PC-3 (cell line): ENCODE data around the gene CYTH1.

Experiments
- CTCF ChIP-seq: fragments of 300-600 bp; sonication (generic); conservative IDR thresholded peaks from 2 replicates; pipeline ENCODE4 v1.5.1; 2017; ENCODE audit warnings: antibody characterized with exemption, low read depth, mild to moderate bottlenecking, low read length
- EZH2 ChIP-seq: fragments of 300-600 bp; sonication (generic); IDR thresholded peaks from one replicate; pipeline ENCODE4 v1.6.1; 2017; ENCODE audit warnings: antibody characterized with exemption, mild to moderate bottlenecking, low read length; ENCODE audit not compliant: unreplicated experiment
- EZH2phosphoT487 ChIP-seq: fragments of 300-600 bp; sonication (generic); IDR thresholded peaks from 2 replicates; pipeline ENCODE4 v1.6.1; 2018; ENCODE audit warnings: mild to moderate bottlenecking, antibody characterized with exemption, low read length, borderline replicate concordance

- TF ChIP-seq CTCF (no peak), EZH2 (no peak), EZH2phosphoT487 (no peak)
Measured at GRCh38 chr17:78667741-78668640, 114.1 kb downstream of the CYTH1 start.
